HG03280 (cell line): ENCODE data around the gene FAM98C.

Experiments used
- ATAC-seq: cut with Tn5 transposase; IDR thresholded peaks from one replicate; pipeline ENCODE4 v1.9.1; 2021; ENCODE audit warnings: mild to moderate bottlenecking, moderate library complexity; ENCODE audit not compliant: unreplicated experiment

Gene FAM98C

GRCh38 chr19:38425222-38425809 is 22.4 kb downstream of the FAM98C start:
- ATAC-seq = no peak

GRCh38 chr19:38425810-38426466 is 23.0 kb downstream of the FAM98C start, which contains the start of gene RASGRP4:
Gene RASGRP4, minus strand, starts transcription at chr19:38426219. Its CDS starts 128 bp downstream, at chr19:38426091.
- no peak for ATAC-seq

- ATAC-seq = peak; percentile 78
Observed at GRCh38 chr19:38427035-38427677, 24.3 kb downstream of the FAM98C start.

GRCh38 chr19:38429055-38429810 is 26.3 kb downstream of the FAM98C start:
- ATAC-seq = no peak

- no peak for ATAC-seq
Observed at GRCh38 chr19:38429811-38430156, 26.9 kb downstream of the FAM98C start.

GRCh38 chr19:38430931-38431330 is 28.0 kb downstream of the FAM98C start:
- ATAC-seq = no peak

- ATAC-seq = no peak
Observed at GRCh38 chr19:38433268-38433733, 30.4 kb downstream of the FAM98C start, which contains the start of gene RYR1. Gene RYR1, plus strand, starts transcription at chr19:38433691. Its CDS starts 139 bp downstream, at chr19:38433830.

GRCh38 chr19:38434549-38435051 is 31.7 kb downstream of the FAM98C start:
- ATAC-seq = no peak

- no peak for ATAC-seq
Observed at GRCh38 chr19:38437295-38437694, 34.4 kb downstream of the FAM98C start.

- ATAC-seq = no peak
Observed at GRCh38 chr19:38437917-38438316, 35.0 kb downstream of the FAM98C start.

- ATAC-seq = no peak
Observed at GRCh38 chr19:38440592-38440991, 37.7 kb downstream of the FAM98C start.

- ATAC-seq = no peak
Observed at GRCh38 chr19:38441657-38442348, 38.9 kb downstream of the FAM98C start.

- ATAC-seq = no peak
Observed at GRCh38 chr19:38442736-38443135, 39.8 kb downstream of the FAM98C start.

- no peak for ATAC-seq
Observed at GRCh38 chr19:38443458-38443999, 40.6 kb downstream of the FAM98C start.

- no peak for ATAC-seq
Observed at GRCh38 chr19:38444026-38444425, 41.1 kb downstream of the FAM98C start.

- no peak for ATAC-seq
Observed at GRCh38 chr19:38445362-38445761, 42.5 kb downstream of the FAM98C start.

- no peak for ATAC-seq
Observed at GRCh38 chr19:38448225-38448624, 45.3 kb downstream of the FAM98C start.

GRCh38 chr19:38449518-38449917 is 46.6 kb downstream of the FAM98C start:
- no peak for ATAC-seq

GRCh38 chr19:38451036-38451435 is 48.1 kb downstream of the FAM98C start:
- no peak for ATAC-seq

- no peak for ATAC-seq
Observed at GRCh38 chr19:38451629-38452028, 48.7 kb downstream of the FAM98C start.
